ENCODE data around the gene TMEM243.
A peak's percentile ranks its signal among the peaks of the same experiment; 100 is the strongest.

Gene TMEM243

GRCh38 chr7:87178320-87178719 lies 41.2 kb downstream of the TMEM243 start:
- no peak for TF ChIP-seq PAX5 (IDR thresholded peaks at IDR 0.05; ENCODE audit: insufficient read depth, low read length, severe bottlenecking)
- TF ChIP-seq POU2F2 (IDR thresholded peaks at IDR 0.05; ENCODE audit: low read depth, low read length) = no peak
- no peak for TF ChIP-seq TAF1 (IDR thresholded peaks at IDR 0.05; ENCODE audit: low read depth, low read length)
- TF ChIP-seq POLR2AphosphoS5 (IDR thresholded peaks at IDR 0.05; ENCODE audit: low read depth, low read length) = no peak
- TF ChIP-seq POLR2A (IDR thresholded peaks at IDR 0.05; ENCODE audit: low read depth, low read length) = no peak
- TF ChIP-seq SPI1 (IDR thresholded peaks at IDR 0.05; ENCODE audit: low read depth, low read length) = no peak
- no peak for DNase-seq (ENCODE audit: insufficient read length, low spot score)
- no peak for FAIRE-seq

- FAIRE-seq = no peak
- no peak for TF ChIP-seq SPI1 (IDR thresholded peaks at IDR 0.05; ENCODE audit: low read depth, low read length)
- TF ChIP-seq PAX5 (IDR thresholded peaks at IDR 0.05; ENCODE audit: insufficient read depth, low read length, severe bottlenecking) = no peak
- no peak for DNase-seq (ENCODE audit: insufficient read length, low spot score)
Measured at GRCh38 chr7:87173471-87173870, 46.1 kb downstream of the TMEM243 start.

- TF ChIP-seq POU2F2 (IDR thresholded peaks at IDR 0.05; ENCODE audit: low read depth, low read length) (no peak), PAX5 (IDR thresholded peaks at IDR 0.05; ENCODE audit: insufficient read depth, low read length, severe bottlenecking) (no peak), POLR2AphosphoS5 (IDR thresholded peaks at IDR 0.05; ENCODE audit: low read depth, low read length) (no peak), SPI1 (IDR thresholded peaks at IDR 0.05; ENCODE audit: low read depth, low read length) (no peak), TAF1 (IDR thresholded peaks at IDR 0.05; ENCODE audit: low read depth, low read length) (no peak), POLR2A (IDR thresholded peaks at IDR 0.05; ENCODE audit: low read depth, low read length) (no peak)
- FAIRE-seq = no peak
- DNase-seq (ENCODE audit: insufficient read length, low spot score) = no peak
Measured at GRCh38 chr7:87171282-87171934, 48.1 kb downstream of the TMEM243 start.

GRCh38 chr7:87170828-87171227 lies 48.7 kb downstream of the TMEM243 start:
- FAIRE-seq (no peak), DNase-seq (ENCODE audit: insufficient read length, low spot score) (no peak)
- no peak for TF ChIP-seq TAF1 (IDR thresholded peaks at IDR 0.05; ENCODE audit: low read depth, low read length)
- TF ChIP-seq SPI1 (IDR thresholded peaks at IDR 0.05; ENCODE audit: low read depth, low read length) = peak; percentile 33

- no peak for FAIRE-seq
Measured at GRCh38 chr7:87164433-87164832, 55.1 kb downstream of the TMEM243 start.

GRCh38 chr7:87159538-87159937 lies 60.0 kb downstream of the TMEM243 start:
- DNase-seq (ENCODE audit: insufficient read length, low spot score) = no peak
- peak; percentile 89 for FAIRE-seq
- TF ChIP-seq TAF1 (IDR thresholded peaks at IDR 0.05; ENCODE audit: low read depth, low read length) (no peak), POLR2A (IDR thresholded peaks at IDR 0.05; ENCODE audit: low read depth, low read length) (no peak), POU2F2 (IDR thresholded peaks at IDR 0.05; ENCODE audit: low read depth, low read length) (no peak), POLR2AphosphoS5 (IDR thresholded peaks at IDR 0.05; ENCODE audit: low read depth, low read length) (no peak), PAX5 (IDR thresholded peaks at IDR 0.05; ENCODE audit: insufficient read depth, low read length, severe bottlenecking) (no peak), SPI1 (IDR thresholded peaks at IDR 0.05; ENCODE audit: low read depth, low read length) (no peak)

More at GRCh38 chr7:87164433-87164832, 55.1 kb downstream of the TMEM243 start:
- no peak for DNase-seq (ENCODE audit: insufficient read length, low spot score)
- TF ChIP-seq SPI1 (IDR thresholded peaks at IDR 0.05; ENCODE audit: low read depth, low read length) (no peak), TAF1 (IDR thresholded peaks at IDR 0.05; ENCODE audit: low read depth, low read length) (no peak), POLR2A (IDR thresholded peaks at IDR 0.05; ENCODE audit: low read depth, low read length) (no peak), PAX5 (IDR thresholded peaks at IDR 0.05; ENCODE audit: insufficient read depth, low read length, severe bottlenecking) (no peak), POLR2AphosphoS5 (IDR thresholded peaks at IDR 0.05; ENCODE audit: low read depth, low read length) (no peak), POU2F2 (IDR thresholded peaks at IDR 0.05; ENCODE audit: low read depth, low read length) (no peak)

- TF ChIP-seq PAX5 (IDR thresholded peaks at IDR 0.05; ENCODE audit: insufficient read depth, low read length, severe bottlenecking) = no peak
- TF ChIP-seq SPI1 (IDR thresholded peaks at IDR 0.05; ENCODE audit: low read depth, low read length) = no peak
- TF ChIP-seq POLR2AphosphoS5 (IDR thresholded peaks at IDR 0.05; ENCODE audit: low read depth, low read length) = no peak
- no peak for TF ChIP-seq POU2F2 (IDR thresholded peaks at IDR 0.05; ENCODE audit: low read depth, low read length)
- no peak for TF ChIP-seq TAF1 (IDR thresholded peaks at IDR 0.05; ENCODE audit: low read depth, low read length)
- DNase-seq (ENCODE audit: insufficient read length, low spot score) (no peak), FAIRE-seq (peak; percentile 38)
Measured at GRCh38 chr7:87156709-87157108, 62.8 kb downstream of the TMEM243 start.

- FAIRE-seq = no peak
- DNase-seq (ENCODE audit: insufficient read length, low spot score) = no peak
Measured at GRCh38 chr7:87155788-87156187, 63.7 kb downstream of the TMEM243 start.

GRCh38 chr7:87154569-87154968 lies 65.0 kb downstream of the TMEM243 start:
- DNase-seq (ENCODE audit: insufficient read length, low spot score) = no peak
- FAIRE-seq = no peak

More at GRCh38 chr7:87155788-87156187, 63.7 kb downstream of the TMEM243 start:
- TF ChIP-seq POLR2A (IDR thresholded peaks at IDR 0.05; ENCODE audit: low read depth, low read length) = no peak
- no peak for TF ChIP-seq SPI1 (IDR thresholded peaks at IDR 0.05; ENCODE audit: low read depth, low read length)
- no peak for TF ChIP-seq TAF1 (IDR thresholded peaks at IDR 0.05; ENCODE audit: low read depth, low read length)
- no peak for TF ChIP-seq PAX5 (IDR thresholded peaks at IDR 0.05; ENCODE audit: insufficient read depth, low read length, severe bottlenecking)
- no peak for TF ChIP-seq POLR2AphosphoS5 (IDR thresholded peaks at IDR 0.05; ENCODE audit: low read depth, low read length)
- no peak for TF ChIP-seq POU2F2 (IDR thresholded peaks at IDR 0.05; ENCODE audit: low read depth, low read length)

GRCh38 chr7:87154166-87154565 lies 65.4 kb downstream of the TMEM243 start:
- no peak for DNase-seq (ENCODE audit: insufficient read length, low spot score)
- no peak for TF ChIP-seq PAX5 (IDR thresholded peaks at IDR 0.05; ENCODE audit: insufficient read depth, low read length, severe bottlenecking)
- no peak for TF ChIP-seq SPI1 (IDR thresholded peaks at IDR 0.05; ENCODE audit: low read depth, low read length)
- no peak for TF ChIP-seq POLR2AphosphoS5 (IDR thresholded peaks at IDR 0.05; ENCODE audit: low read depth, low read length)
- no peak for TF ChIP-seq POLR2A (IDR thresholded peaks at IDR 0.05; ENCODE audit: low read depth, low read length)
- no peak for TF ChIP-seq TAF1 (IDR thresholded peaks at IDR 0.05; ENCODE audit: low read depth, low read length)
- TF ChIP-seq POU2F2 (IDR thresholded peaks at IDR 0.05; ENCODE audit: low read depth, low read length) = no peak
- no peak for FAIRE-seq

More at GRCh38 chr7:87154569-87154968, 65.0 kb downstream of the TMEM243 start:
- TF ChIP-seq SPI1 (IDR thresholded peaks at IDR 0.05; ENCODE audit: low read depth, low read length) (no peak), POLR2AphosphoS5 (IDR thresholded peaks at IDR 0.05; ENCODE audit: low read depth, low read length) (no peak), PAX5 (IDR thresholded peaks at IDR 0.05; ENCODE audit: insufficient read depth, low read length, severe bottlenecking) (no peak), TAF1 (IDR thresholded peaks at IDR 0.05; ENCODE audit: low read depth, low read length) (no peak), POU2F2 (IDR thresholded peaks at IDR 0.05; ENCODE audit: low read depth, low read length) (no peak), POLR2A (IDR thresholded peaks at IDR 0.05; ENCODE audit: low read depth, low read length) (no peak)
